ENCODE measurements around the gene PNMA6E. TPM values are rescaled to one million over a fixed set of nuclear protein-coding genes. Genes with fewer than 3 reads are reported as not detected.

Gene PNMA6E
- total and polyA plus RNA-seq, 2 donors (not counting 3 experiments of a cell fraction or from before 2014, with no cell fraction given) = not detected

- DNase-seq (ENCODE audit: low read depth, low spot score) (no peak), FAIRE-seq (no peak)
- Histone ChIP-seq H3K9ac (replicated peaks; ENCODE audit: extremely low read depth, insufficient read depth, low read length) (no peak overlapping the region), H3K36me3 (ENCODE audit: control insufficient read depth in 2 of 2, extremely low read depth in 1 of 2, insufficient read depth in 2 of 2, low read length in 2 of 2) (no peaks in the 10 kb centered on the region), H3K4me3 (replicated peaks in 1 of 3; ENCODE audit: insufficient read depth in 1 of 3, low read depth in 1 of 3, low read length in 3 of 3) (no peak overlapping the region), H3K9me3 (replicated peaks; ENCODE audit: control insufficient read depth, insufficient read depth, low read length) (no peaks in the 10 kb centered on the region), H2AFZ (ENCODE audit: low read depth, low read length) (no peak overlapping the region), H3K9me1 (replicated peaks; ENCODE audit: control insufficient read depth, extremely low read depth, insufficient read depth, low read length) (no peaks in the 10 kb centered on the region), H3K79me2 (ENCODE audit: control insufficient read depth, insufficient read depth, low read length) (no peaks in the 10 kb centered on the region), H3K4me1 (ENCODE audit: control insufficient read depth, extremely low read depth, insufficient read depth, low read length) (no peaks in the 10 kb centered on the region), H3K4me2 (ENCODE audit: insufficient read depth, low read length) (no peak overlapping the region), H3K27ac (ENCODE audit: insufficient read depth, low read depth, low read length) (no peak overlapping the region), H4K20me1 (replicated peaks; ENCODE audit: control insufficient read depth, extremely low read depth, insufficient read depth, low read length) (no peaks in the 10 kb centered on the region), H3K27me3 (ENCODE audit: control insufficient read depth in 2 of 2, insufficient read depth in 2 of 2, low read length in 2 of 2) (no peaks in the 10 kb centered on the region)
- no TSS peak for BruUV-seq (replicated peaks)
- dilution Hi-C loops (cut with MboI; ENCODE audit: extremely low pct_ligation_motif_present, low sequenced_read_pairs) = no loop called here
- CTCF ChIA-PET = no interaction called here
- TF ChIP-seq MAX (IDR thresholded peaks at IDR 0.05; ENCODE audit: insufficient read depth, insufficient read length) = no peak
- TF ChIP-seq FOS (IDR thresholded peaks at IDR 0.05; ENCODE audit: borderline replicate concordance, insufficient read depth, low read length) = no peak
- no peak for TF ChIP-seq JUN (IDR thresholded peaks at IDR 0.05; ENCODE audit: borderline replicate concordance, insufficient read depth, insufficient read length, low read depth)
- TF ChIP-seq CTCF (IDR thresholded peaks at IDR 0.05; ENCODE audit: extremely low read depth in 1 of 2, insufficient read depth in 1 of 2, low read depth in 1 of 2, low read length in 2 of 2) = no peak
- TF ChIP-seq POLR2A (IDR thresholded peaks at IDR 0.05; ENCODE audit: low read depth, low read length) = no peak
- no peak for TF ChIP-seq GATA2 (IDR thresholded peaks at IDR 0.05; ENCODE audit: insufficient read depth, insufficient read length, low read depth, low read length)
- no peak for TF ChIP-seq EZH2 (IDR thresholded peaks at IDR 0.05; ENCODE audit: borderline replicate concordance, low read depth, low read length, severe bottlenecking)
- TF ChIP-seq POLR2AphosphoS5 (IDR thresholded peaks at IDR 0.05; ENCODE audit: insufficient read depth, low read depth, low read length) = no peak
- no peak for TF ChIP-seq MYC (IDR thresholded peaks at IDR 0.05; ENCODE audit: low read depth, low read length)
- intact Hi-C loops (cut with micrococcal nuclease) = no loop called here
- POLR2A ChIA-PET = no interaction called here
Measured at GRCh38 chrX:153426204-153426603, 25.1 kb upstream of the PNMA6E start.
